OCI-LY3 (cell line): ENCODE measurements around the gene CD109.

ENCODE experiments used
- CTCF ChIP-seq: fragments of 200-600, 300-600 bp; sonication (generic); IDR thresholded peaks from 2 replicates; pipeline ENCODE4 v1.5.1; 2014; ENCODE audit warnings: antibody characterized with exemption, low read length, low read depth
- EZH2phosphoT487 ChIP-seq: fragments of 200-600 bp; shearing (Covaris generic); IDR thresholded peaks from 2 replicates; pipeline ENCODE4 v1.6.1; 2018; ENCODE audit warnings: antibody characterized with exemption, mixed run types, low read depth

- TF ChIP-seq CTCF (no peak), EZH2phosphoT487 (no peak)
These were observed 95.3 kb downstream of the CD109 start for GRCh38 chr6:73791336-73791735.
